Spleen (tissue), 7 donors: ENCODE data around the gene KCNJ2.

ENCODE experiments used
- CTCF ChIP-seq, 11 experiments: fragments of 200-600 bp in 7 of 11; fragments of 450-650 bp in 4 of 11; sonication (generic) in 4 of 11; IDR thresholded peaks in 8 of 11; conservative IDR thresholded peaks in 3 of 11; 1 replicate in 7 of 11; 2 replicates in 4 of 11; pipeline versions ENCODE4 v1.4.0 to v1.8.0; 2016 to 2021; ENCODE audit warnings: antibody characterized with exemption in 11 of 11, inconsistent platforms in 4 of 11, mild to moderate bottlenecking in 1 of 11
- POLR2A ChIP-seq, 3 donors: fragments of 450-650 bp; IDR thresholded peaks; one replicate each; pipeline ENCODE4 v1.5.1; 2017; ENCODE audit warnings: antibody characterized with exemption in 3 of 3, mild to moderate bottlenecking in 1 of 3
- donor health status: DM: no; HTN: no; CAD: no; lungs with moderate emphysema.
- donor health status: DM: no; HTN: no; CAD: no.
- donor health status: DM: no; HTN: no; CAD: no.

GRCh38 chr17:70225276-70225675 lies 55.9 kb downstream of the KCNJ2 start:
- TF ChIP-seq CTCF (IDR thresholded peaks at IDR 0.05 in 8 of 11, conservative IDR thresholded peaks at IDR 0.05 in 3 of 11) = no peak
- no peak for TF ChIP-seq POLR2A (IDR thresholded peaks at IDR 0.05)
